CD4-positive, alpha-beta memory T cell (primary cell): Measurements from ENCODE around the gene AQP4. TPM values are rescaled to one million over a fixed set of nuclear protein-coding genes. Genes with fewer than 3 reads are reported as not detected.

Experiments used
- CTCF ChIA-PET: fragments of 350-600 bp; sonication (Branson Sonifier 250); formaldehyde crosslinking; loops from one replicate; lab custom pipeline; 2021; ENCODE audit warnings: inconsistent platforms; ENCODE audit not compliant: partially characterized antibody; lab: Charles Lee
- POLR2A ChIA-PET: fragments of 350-600 bp; sonication (Branson Sonifier 250); formaldehyde crosslinking; loops from one replicate; lab custom pipeline; 2021; ENCODE audit not compliant: partially characterized antibody; lab: Charles Lee
- DNase-seq, 5 donors: peaks; one replicate each; pipeline versions ENCODE4 v3.0.0 to v3.0.0-alpha.2; 2020 to 2022; ENCODE audit warnings: mixed read lengths in 1 of 5
- H3K27ac ChIP-seq: one replicate; pipeline ENCODE4 v1.7.0; 2013; ENCODE audit warnings: low read depth, low read length
- H3K27me3 ChIP-seq: 2 replicates; pipeline ENCODE4 v1.7.0; 2013; ENCODE audit warnings: mild to moderate bottlenecking, low read length, moderate library complexity; ENCODE audit not compliant: insufficient read depth
- H3K36me3 ChIP-seq: 2 replicates; pipeline ENCODE4 v1.7.0; 2013; ENCODE audit warnings: mild to moderate bottlenecking, low read length, moderate library complexity; ENCODE audit not compliant: insufficient read depth
- H3K4me1 ChIP-seq: 2 replicates; pipeline ENCODE4 v1.7.0; 2013; ENCODE audit warnings: mild to moderate bottlenecking, low read length, moderate library complexity; ENCODE audit not compliant: insufficient read depth
- H3K4me3 ChIP-seq, 2 donors: one replicate each; pipeline ENCODE4 v1.7.0; 2013; ENCODE audit warnings: low read length in 2 of 2, mild to moderate bottlenecking in 1 of 2
- H3K9me3 ChIP-seq, 2 donors: one replicate each; pipeline ENCODE4 v1.7.0; 2013; ENCODE audit warnings: low read length in 2 of 2, control low read depth in 1 of 2; ENCODE audit not compliant: control insufficient read depth in 1 of 2
- H3K27ac Mint-ChIP-seq, 7 donors: one replicate each; pipeline ENCODE4 v1.8.0; 2020 to 2021; ENCODE audit warnings: mixed read lengths in 7 of 7, mild to moderate bottlenecking in 6 of 7, inconsistent platforms in 3 of 7, moderate library complexity in 3 of 7
- H3K27me3 Mint-ChIP-seq, 2 donors: one replicate each; pipeline ENCODE4 v1.8.0; 2020 to 2021; ENCODE audit warnings: mixed read lengths in 2 of 2
- H3K36me3 Mint-ChIP-seq, 2 donors: one replicate each; pipeline ENCODE4 v1.8.0; 2020 to 2021; ENCODE audit warnings: mixed read lengths in 2 of 2, inconsistent platforms in 1 of 2, mild to moderate bottlenecking in 1 of 2
- H3K4me1 Mint-ChIP-seq, 4 donors: one replicate each; pipeline ENCODE4 v1.8.0; 2020 to 2021; ENCODE audit warnings: mixed read lengths in 4 of 4, mild to moderate bottlenecking in 1 of 4
- H3K4me3 Mint-ChIP-seq, 8 donors: one replicate each; pipeline ENCODE4 v1.8.0; 2020 to 2021; ENCODE audit warnings: mixed read lengths in 8 of 8, mild to moderate bottlenecking in 7 of 8, moderate library complexity in 6 of 8, inconsistent platforms in 3 of 8
- H3K9me3 Mint-ChIP-seq, 8 donors: one replicate each; pipeline ENCODE4 v1.8.0; 2020 to 2021; ENCODE audit warnings: mixed read lengths in 8 of 8, mild to moderate bottlenecking in 5 of 8, inconsistent platforms in 3 of 8, moderate library complexity in 1 of 8
- intact Hi-C: fragments of 100-400 bp; cut with micrococcal nuclease; formaldehyde crosslinking; loops from one replicate; pipeline ENCODE4 v1.15.1; 2023
- polyA plus RNA-seq, 2 donors: library from polyadenylated mRNA; unstranded; fragments of 300-500 nt; fragmentation: Illumina TruSeq; gene quantifications; one replicate each; pipeline ENCODE4 v1.2.3, GENCODE V29; 2021
- total RNA-seq, 2 experiments: library from RNA; stranded (reverse); gene quantifications; one replicate each; pipeline ENCODE4 v1.2.3, GENCODE V29; 2021

Gene AQP4
- total and polyA plus RNA-seq, 4 experiments from 2014 or later: not detected

DNA sequence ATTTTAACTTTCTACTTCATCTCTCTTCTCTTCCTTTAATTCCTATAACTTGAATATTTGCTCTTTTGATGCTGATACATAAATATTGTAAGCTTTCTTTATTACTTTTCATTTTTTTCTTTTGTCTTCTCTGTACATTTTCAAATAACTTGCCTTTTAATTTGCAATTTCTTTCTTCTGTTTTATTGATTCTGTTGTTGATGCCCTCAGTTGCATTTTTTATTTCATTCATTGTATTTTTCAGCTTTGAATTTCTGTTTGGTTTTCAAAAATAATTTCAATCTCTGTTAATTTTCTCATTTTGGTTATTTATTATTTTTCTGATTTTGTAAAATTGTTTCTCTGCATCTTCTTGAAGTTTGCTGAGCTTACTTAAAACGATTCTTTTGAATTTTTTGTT lies 47.0 kb downstream of the AQP4 start:
- no peak for DNase-seq
- no peaks in the 10 kb centered on the region for H3K36me3 Mint-ChIP-seq
- H3K27ac Mint-ChIP-seq: no peak overlapping the region
- ChIA-PET CTCF (no interaction called here), POLR2A (no interaction called here)
- no peak overlapping the region for H3K4me3 Mint-ChIP-seq
- Histone ChIP-seq H3K27me3 (no peaks in the 10 kb centered on the region), H3K4me3 (no peak overlapping the region), H3K9me3 (no peaks in the 10 kb centered on the region), H3K36me3 (no peaks in the 10 kb centered on the region), H3K4me1 (no peaks in the 10 kb centered on the region), H3K27ac (no peak overlapping the region)
- peaks cover 0 to 39% (median 29%) of the 10 kb centered on the region in 8 donors for H3K9me3 Mint-ChIP-seq
- peaks cover 0 to 2% of the 10 kb centered on the region in 2 donors for H3K27me3 Mint-ChIP-seq
- intact Hi-C loops: no loop called here
- no peaks in the 10 kb centered on the region for H3K4me1 Mint-ChIP-seq

DNA sequence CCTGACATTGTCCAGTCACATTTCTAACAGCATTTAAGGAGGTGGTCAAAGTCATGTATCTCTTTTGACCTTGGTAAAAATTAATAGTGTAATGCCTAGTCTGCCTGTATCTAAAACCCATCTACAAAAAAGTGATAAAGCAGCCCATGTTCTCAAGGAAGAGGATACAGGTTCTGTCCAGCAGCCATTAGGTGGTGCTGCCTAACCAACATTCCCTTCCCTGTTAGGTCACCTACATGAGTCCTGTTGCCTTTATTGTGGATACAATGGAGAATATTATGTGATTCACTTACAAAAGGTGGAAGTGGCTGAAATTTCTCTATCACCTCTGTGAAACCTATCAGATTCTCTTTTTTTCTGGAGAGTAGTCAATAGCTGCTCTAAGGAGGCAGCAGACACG lies 52.5 kb downstream of the AQP4 start:
- no peaks in the 10 kb centered on the region for H3K27me3 Mint-ChIP-seq
- ChIA-PET CTCF (no interaction called here), POLR2A (no interaction called here)
- H3K27me3 ChIP-seq: no peaks in the 10 kb centered on the region
- H3K4me3 ChIP-seq: no peak overlapping the region
- H3K4me1 ChIP-seq: no peaks in the 10 kb centered on the region
- no peak for DNase-seq
- no peaks in the 10 kb centered on the region for H3K9me3 ChIP-seq
- H3K4me1 Mint-ChIP-seq: peaks cover 0 to 1% (median 0%) of the 10 kb centered on the region in 4 donors
- intact Hi-C loops: no loop called here
- H3K9me3 Mint-ChIP-seq: peaks cover 6 to 24% (median 20%) of the 10 kb centered on the region in 8 donors
- H3K27ac ChIP-seq: no peak overlapping the region
- H3K36me3 ChIP-seq: no peaks in the 10 kb centered on the region
- H3K36me3 Mint-ChIP-seq: no peaks in the 10 kb centered on the region
- no peak overlapping the region for H3K4me3 Mint-ChIP-seq
- H3K27ac Mint-ChIP-seq: no peak overlapping the region

DNA sequence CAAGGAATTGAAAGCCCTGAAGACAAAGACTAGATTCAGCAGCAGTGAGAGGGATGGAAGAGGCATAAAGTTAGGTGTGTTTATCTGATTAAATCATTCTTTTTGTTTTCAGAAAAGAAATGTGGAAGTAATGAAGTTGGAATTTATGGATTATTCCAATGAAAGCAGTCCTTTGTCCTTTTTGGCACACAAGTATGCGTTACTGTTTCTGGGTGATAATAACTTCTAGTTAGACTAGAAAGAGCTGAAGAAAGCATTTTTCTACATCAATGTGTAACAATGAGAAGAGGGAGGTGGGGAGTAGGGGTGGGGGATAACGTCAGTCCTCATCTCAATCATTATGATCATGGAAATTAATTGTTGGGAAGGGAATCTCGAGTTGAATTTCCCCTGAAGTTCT lies 53.0 kb downstream of the AQP4 start:
- Mint-ChIP-seq H3K27ac (no peak overlapping the region), H3K9me3 (peaks cover 6 to 21% (median 15%) of the 10 kb centered on the region in 8 donors), H3K4me3 (no peak overlapping the region), H3K27me3 (no peaks in the 10 kb centered on the region), H3K36me3 (no peaks in the 10 kb centered on the region), H3K4me1 (peaks cover 0 to 1% (median 0%) of the 10 kb centered on the region in 4 donors)
- intact Hi-C loops: no loop called here
- Histone ChIP-seq H3K36me3 (no peaks in the 10 kb centered on the region), H3K27me3 (no peaks in the 10 kb centered on the region), H3K27ac (no peak overlapping the region), H3K4me3 (no peak overlapping the region), H3K9me3 (no peaks in the 10 kb centered on the region), H3K4me1 (no peaks in the 10 kb centered on the region)
- no peak for DNase-seq
- ChIA-PET POLR2A (no interaction called here), CTCF (no interaction called here)

DNA sequence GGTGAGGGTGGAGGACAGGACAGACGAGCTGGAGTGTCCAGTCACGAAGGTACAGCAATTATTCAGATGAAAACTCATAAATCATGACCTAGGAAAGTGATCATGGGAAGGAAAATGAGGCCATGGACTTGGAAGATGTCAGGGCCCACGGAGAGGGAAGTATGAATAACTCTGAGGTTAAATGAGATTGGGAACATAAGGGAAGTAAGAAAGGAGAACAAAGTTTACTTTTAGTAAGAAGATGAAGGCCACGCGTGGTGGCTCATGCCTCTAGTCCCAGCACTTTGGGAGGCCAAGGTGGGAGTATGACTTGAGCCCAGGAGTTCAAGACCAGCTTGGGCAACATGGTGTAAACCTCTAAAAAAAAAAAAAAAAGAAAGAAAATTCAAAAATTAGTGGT lies 56.2 kb downstream of the AQP4 start:
- CTCF ChIA-PET: no interaction called here
- no peaks in the 10 kb centered on the region for H3K9me3 ChIP-seq
- no peaks in the 10 kb centered on the region for H3K27me3 ChIP-seq
- no peak overlapping the region for H3K27ac ChIP-seq
- Mint-ChIP-seq H3K36me3 (no peaks in the 10 kb centered on the region), H3K4me3 (no peak overlapping the region), H3K27me3 (no peaks in the 10 kb centered on the region), H3K27ac (no peak overlapping the region), H3K4me1 (peaks cover 0 to 1% (median 0%) of the 10 kb centered on the region in 4 donors), H3K9me3 (peaks cover 5 to 14% (median 10%) of the 10 kb centered on the region in 8 donors)
- POLR2A ChIA-PET: no interaction called here
- no peaks in the 10 kb centered on the region for H3K36me3 ChIP-seq
- H3K4me1 ChIP-seq: no peaks in the 10 kb centered on the region
- DNase-seq: no peak
- no peak overlapping the region for H3K4me3 ChIP-seq
- intact Hi-C loops: no loop called here

DNA sequence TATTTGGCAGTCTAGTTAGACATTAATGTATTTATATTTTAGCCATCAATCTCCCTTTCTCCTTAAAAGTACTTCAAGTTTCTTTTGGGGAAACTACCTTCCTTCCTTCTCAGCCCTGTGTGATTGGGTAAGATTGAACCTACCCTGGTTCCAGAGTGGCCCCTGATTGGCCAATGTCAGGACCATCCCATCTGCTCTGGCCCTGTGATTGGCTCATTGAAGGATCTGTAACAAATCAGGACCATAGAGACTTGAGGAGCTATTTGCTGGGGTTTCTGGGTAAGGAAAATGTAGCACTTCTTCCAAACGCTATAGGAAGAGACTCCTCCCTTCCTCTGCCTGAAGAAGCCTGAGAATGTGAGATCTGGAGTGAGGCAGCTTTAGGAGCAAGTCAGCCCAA lies 59.3 kb downstream of the AQP4 start:
- Histone ChIP-seq H3K9me3 (no peaks in the 10 kb centered on the region), H3K4me1 (no peaks in the 10 kb centered on the region), H3K4me3 (no peak overlapping the region), H3K36me3 (no peaks in the 10 kb centered on the region), H3K27me3 (no peaks in the 10 kb centered on the region), H3K27ac (no peak overlapping the region)
- CTCF ChIA-PET: no interaction called here
- Mint-ChIP-seq H3K4me1 (peaks cover 0 to under 1% (median 0%) of the 10 kb centered on the region in 4 donors), H3K4me3 (no peak overlapping the region), H3K9me3 (peaks cover 4 to 11% (median 7%) of the 10 kb centered on the region in 8 donors), H3K27me3 (no peaks in the 10 kb centered on the region), H3K36me3 (no peaks in the 10 kb centered on the region), H3K27ac (no peak overlapping the region)
- intact Hi-C loops: no loop called here
- POLR2A ChIA-PET: no interaction called here
- no peak for DNase-seq

DNA sequence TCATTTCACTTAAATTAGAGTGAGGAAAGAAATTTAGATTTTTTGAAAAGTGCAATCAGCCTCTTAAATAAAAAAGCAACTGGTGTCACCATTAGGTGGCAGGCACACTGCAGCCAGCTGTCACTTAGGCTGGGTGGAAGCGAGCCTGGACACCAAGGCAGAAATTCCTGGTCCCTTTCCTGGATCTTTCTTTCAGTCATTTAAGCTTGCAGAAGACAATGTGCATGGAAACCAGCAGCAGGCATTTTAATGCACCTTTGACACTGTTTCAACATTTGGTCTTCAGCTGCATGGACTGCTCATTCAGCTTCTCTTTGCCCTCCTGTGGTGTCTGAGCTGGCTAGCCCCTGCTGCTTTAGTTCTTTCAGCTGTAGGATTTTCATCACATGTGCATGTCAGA lies 61.0 kb downstream of the AQP4 start:
- Histone ChIP-seq H3K27ac (no peak overlapping the region), H3K9me3 (no peaks in the 10 kb centered on the region), H3K36me3 (no peaks in the 10 kb centered on the region), H3K4me1 (no peaks in the 10 kb centered on the region), H3K27me3 (no peaks in the 10 kb centered on the region), H3K4me3 (no peak overlapping the region)
- POLR2A ChIA-PET: no interaction called here
- Mint-ChIP-seq H3K27me3 (no peaks in the 10 kb centered on the region), H3K27ac (no peak overlapping the region), H3K36me3 (no peaks in the 10 kb centered on the region), H3K9me3 (peaks cover 3 to 8% (median 5%) of the 10 kb centered on the region in 8 donors), H3K4me1 (no peaks in the 10 kb centered on the region), H3K4me3 (no peak overlapping the region)
- intact Hi-C loops: no loop called here
- DNase-seq: no peak
- CTCF ChIA-PET: no interaction called here

DNA sequence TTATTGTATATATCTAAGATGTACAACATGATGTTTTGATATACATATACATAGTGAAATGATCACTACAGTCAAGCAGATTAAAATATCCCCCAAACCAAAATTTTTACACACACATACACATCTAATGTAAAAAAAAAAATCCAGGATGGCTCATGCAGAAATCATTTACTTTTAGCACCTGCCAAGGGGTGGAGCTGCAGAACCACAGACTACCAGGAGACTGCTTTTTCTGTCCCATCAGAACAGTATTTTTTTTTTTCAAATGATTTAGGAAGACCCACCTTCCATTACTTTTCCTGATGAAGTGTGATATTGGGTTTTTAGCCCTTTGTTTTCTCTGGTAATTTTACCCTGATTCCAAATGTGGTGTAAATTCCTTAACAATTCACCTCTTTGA lies 61.9 kb downstream of the AQP4 start:
- intact Hi-C loops: no loop called here
- H3K27ac Mint-ChIP-seq: no peak overlapping the region

More for the DNA sequence above, 61.9 kb downstream of the AQP4 start:
- POLR2A ChIA-PET: no interaction called here
- H3K36me3 ChIP-seq: no peaks in the 10 kb centered on the region
- Mint-ChIP-seq H3K4me1 (no peaks in the 10 kb centered on the region), H3K4me3 (no peak overlapping the region), H3K36me3 (no peaks in the 10 kb centered on the region), H3K27me3 (no peaks in the 10 kb centered on the region), H3K9me3 (peaks cover 2 to 16% (median 6%) of the 10 kb centered on the region in 8 donors)
- DNase-seq: no peak
- H3K9me3 ChIP-seq: no peaks in the 10 kb centered on the region
- H3K27ac ChIP-seq: no peak overlapping the region
- H3K27me3 ChIP-seq: no peaks in the 10 kb centered on the region
- H3K4me3 ChIP-seq: no peak overlapping the region
- H3K4me1 ChIP-seq: no peaks in the 10 kb centered on the region
- CTCF ChIA-PET: no interaction called here
